Heart left ventricle (tissue), 13 donors: ENCODE measurements around the gene LCT.

Experiments
- CTCF ChIP-seq, 12 donors: fragments of 200-600 bp; sonication (generic) in 4 of 12; IDR thresholded peaks; one replicate each; pipeline versions ENCODE4 v1.5.0 to v1.8.0; 2018 to 2022; ENCODE audit warnings: antibody characterized with exemption in 12 of 12, mild to moderate bottlenecking in 5 of 12
- POLR2A ChIP-seq, 2 donors: fragments of 450-650 bp; IDR thresholded peaks; one replicate each; pipeline ENCODE4 v1.6.1; 2017; ENCODE audit warnings: antibody characterized with exemption in 2 of 2, mild to moderate bottlenecking in 2 of 2, moderate library complexity in 2 of 2
- donor health status: ischemic (EF 13 %, LVEDD 7.1; RV severe dilation, severe dysfunction).
- donor health status: DM: no; HTN: yes; CAD: no.
- donor health status: DM: no; HTN: no; CAD: no.
- donor health status: ischemic (EF 25% LVEDD 6.9; RV normal size, moderate dysfunction).
- donor health status: ischemic (EF 25% LVEDD 5.7; RV mildly dilated, moderate dysfunction).
- donor health status: ischemic (EF 35%, LVEDD 5.7; RV mildly dilated, moderate dysfunction).
- donor health status: nonischemic (EF 11% LVEDD 7.7; RV severe dilation, severe dysfunction).
- donor health status: DM: yes; HTN: yes; CAD: no.
- donor health status: PGD.
- donor health status: ischemic (EF 29% LVEDD 5.4; RV normal size, mild dysfunction).
- donor health status: nonischemic (EF 23%, LVEDD 6.1; RV moderate dilation, normal function).

- TF ChIP-seq CTCF (IDR thresholded peaks at IDR 0.05) (no peak), POLR2A (IDR thresholded peaks at IDR 0.05) (no peak)
These were observed 46.6 kb downstream of the LCT start for GRCh38 chr2:135790423-135790822.
